Caco-2 (cell line): Measurements from ENCODE around the gene DSP. TPM values are rescaled to one million over a fixed set of nuclear protein-coding genes. Genes with fewer than 3 reads are reported as not detected.

Source experiments
- BruUV-seq: library from RNA; stranded (reverse); fragments of 400-500 nt; replicated peaks from 2 replicates; lab custom pipeline; 2021; lab: Mats Ljungman, UMichigan
- CTCF ChIA-PET: fragments of 300-600 bp; sonication (Branson Sonifier 250); formaldehyde crosslinking; loops from one replicate; lab custom pipeline; 2022; ENCODE audit warnings: antibody characterized with exemption; lab: Charles Lee
- POLR2A ChIA-PET: fragments of 300-600 bp; sonication (Branson Sonifier 250); formaldehyde crosslinking; loops from one replicate; lab custom pipeline; 2022; ENCODE audit warnings: antibody characterized with exemption; lab: Charles Lee
- DNase-seq, 2 experiments: peaks; one replicate each; pipeline versions ENCODE4 v3.0.0 to v3.0.0-alpha.2; 2020 to 2022
- H3K27me3 ChIP-seq: replicated peaks from 2 replicates; pipeline ENCODE4 v1.6.0; 2011; ENCODE audit warnings: low read length; ENCODE audit not compliant: control insufficient read depth, insufficient read depth
- H3K36me3 ChIP-seq: 2 replicates; pipeline ENCODE4 v1.5.1; 2011; ENCODE audit warnings: low read length; ENCODE audit not compliant: control insufficient read depth, insufficient read depth
- H3K4me1 ChIP-seq: fragments of 250-450 bp; sonication (Bioruptor Pico); 2 replicates; pipeline ENCODE4 v1.5.1; 2020; ENCODE audit warnings: mild to moderate bottlenecking
- H3K4me3 ChIP-seq: 2 replicates; pipeline ENCODE4 v1.5.1; 2011; ENCODE audit warnings: low read depth, mild to moderate bottlenecking, control low read depth, low read length
- H3K9me3 ChIP-seq: fragments of 250-450 bp; sonication (Bioruptor Pico); 2 replicates; pipeline ENCODE4 v1.5.1; 2020; ENCODE audit warnings: mild to moderate bottlenecking, moderate library complexity
- H3K27ac Mint-ChIP-seq: one replicate; pipeline ENCODE4 v1.8.0; 2022; ENCODE audit warnings: mixed read lengths; ENCODE audit not compliant: unreplicated experiment
- H3K27me3 Mint-ChIP-seq: one replicate; pipeline ENCODE4 v1.8.0; 2022; ENCODE audit warnings: mixed read lengths; ENCODE audit not compliant: insufficient read depth, unreplicated experiment
- H3K36me3 Mint-ChIP-seq: one replicate; pipeline ENCODE4 v1.8.0; 2022; ENCODE audit warnings: mild to moderate bottlenecking, mixed read lengths; ENCODE audit not compliant: insufficient read depth, unreplicated experiment
- H3K4me1 Mint-ChIP-seq: one replicate; pipeline ENCODE4 v1.8.0; 2022; ENCODE audit warnings: low read depth, mixed read lengths; ENCODE audit not compliant: unreplicated experiment
- H3K4me3 Mint-ChIP-seq: one replicate; pipeline ENCODE4 v1.8.0; 2022; ENCODE audit warnings: mild to moderate bottlenecking, moderate library complexity, mixed read lengths; ENCODE audit not compliant: unreplicated experiment
- H3K9me3 Mint-ChIP-seq: one replicate; pipeline ENCODE4 v1.8.0; 2022; ENCODE audit warnings: mixed read lengths; ENCODE audit not compliant: unreplicated experiment
- CTCF ChIP-seq, 2 experiments: fragments of 200-600 bp in 1 of 2; IDR thresholded peaks; 1 replicate in 1 of 2; 2 replicates in 1 of 2; pipeline versions ENCODE4 v1.5.1 to v1.8.0; 2011 to 2022; ENCODE audit warnings: antibody characterized with exemption in 1 of 2, control low read depth in 1 of 2, inconsistent platforms in 1 of 2, low read depth in 1 of 2, low read length in 1 of 2, mild to moderate bottlenecking in 1 of 2, moderate library complexity in 1 of 2; ENCODE audit not compliant: insufficient read depth in 1 of 2, severe bottlenecking in 1 of 2, unreplicated experiment in 1 of 2
- intact Hi-C: fragments of 100-400 bp; cut with micrococcal nuclease; formaldehyde crosslinking; loops from one replicate; pipeline ENCODE4 v1.10.0; 2022; ENCODE audit not compliant: unreplicated experiment
- total RNA-seq: library from RNA; stranded (reverse); gene quantifications from 2 replicates; pipeline ENCODE4 v1.2.3, GENCODE V29; 2022

The DSP gene
- total RNA-seq, 1 experiment from 2014 or later = 191 TPM

GRCh38 chr6:7502743-7503142 is 38.7 kb upstream of the DSP start:
- POLR2A ChIA-PET = no interaction called here
- no peak for DNase-seq
- Histone ChIP-seq H3K9me3 (no peaks in the 10 kb centered on the region), H3K4me3 (no peak overlapping the region), H3K36me3 (no peaks in the 10 kb centered on the region), H3K27me3 (no peaks in the 10 kb centered on the region), H3K4me1 (peaks cover 36% of the 10 kb centered on the region)
- Mint-ChIP-seq H3K27ac (peak overlapping the region; percentile 12), H3K4me3 (no peak overlapping the region), H3K9me3 (no peaks in the 10 kb centered on the region), H3K27me3 (no peaks in the 10 kb centered on the region), H3K36me3 (no peaks in the 10 kb centered on the region), H3K4me1 (peaks cover 24% of the 10 kb centered on the region)
- intact Hi-C loops = no loop called here
- no peak for TF ChIP-seq CTCF (IDR thresholded peaks at IDR 0.05; ENCODE audit: insufficient read depth in 1 of 2, low read depth in 1 of 2, low read length in 1 of 2, severe bottlenecking in 1 of 2, unreplicated experiment in 1 of 2)
- CTCF ChIA-PET = interaction anchor here (0.9 kb wide), 1 partner anchor 227 kb away, joined by 4 read pairs; no protein-coding TSS in a partner anchor
- no TSS peak for BruUV-seq

- H3K4me1 ChIP-seq = peaks cover 33% of the 10 kb centered on the region
- no peaks in the 10 kb centered on the region for H3K9me3 Mint-ChIP-seq
- peaks cover 21% of the 10 kb centered on the region for H3K4me1 Mint-ChIP-seq
- no peaks in the 10 kb centered on the region for H3K9me3 ChIP-seq
- TF ChIP-seq CTCF (IDR thresholded peaks at IDR 0.05; ENCODE audit: insufficient read depth in 1 of 2, low read depth in 1 of 2, low read length in 1 of 2, severe bottlenecking in 1 of 2, unreplicated experiment in 1 of 2) = no peak
- no peaks in the 10 kb centered on the region for H3K27me3 Mint-ChIP-seq
- intact Hi-C loops = no loop called here
- H3K4me3 Mint-ChIP-seq = no peak overlapping the region
- POLR2A ChIA-PET = no interaction called here
- H3K27ac Mint-ChIP-seq = peak overlapping the region; percentile 89
- no peak overlapping the region for H3K4me3 ChIP-seq
- CTCF ChIA-PET = no interaction called here
- BruUV-seq = no TSS peak
- H3K36me3 Mint-ChIP-seq = no peaks in the 10 kb centered on the region
- DNase-seq = no peak
- no peaks in the 10 kb centered on the region for H3K36me3 ChIP-seq
- H3K27me3 ChIP-seq = no peaks in the 10 kb centered on the region
Observed at GRCh38 chr6:7504041-7504440, 37.4 kb upstream of the DSP start.

- intact Hi-C loops = loop anchor here (5.0 kb wide), 1 partner anchor 37 kb away; the partner anchor contains the start of gene DSP
- peaks cover 17% of the 10 kb centered on the region for H3K4me1 Mint-ChIP-seq
- Histone ChIP-seq H3K27me3 (no peaks in the 10 kb centered on the region), H3K9me3 (no peaks in the 10 kb centered on the region), H3K4me1 (peaks cover 26% of the 10 kb centered on the region), H3K4me3 (no peak overlapping the region), H3K36me3 (no peaks in the 10 kb centered on the region)
- ChIA-PET POLR2A (interaction anchor here (0.8 to 1.2 kb wide), 3 partner anchors 36 to 61 kb away, joined by 3 to 4 read pairs (median 4); partner anchors contain the start of gene DSP), CTCF (no interaction called here)
- BruUV-seq = no TSS peak
- TF ChIP-seq CTCF (IDR thresholded peaks at IDR 0.05; ENCODE audit: insufficient read depth in 1 of 2, low read depth in 1 of 2, low read length in 1 of 2, severe bottlenecking in 1 of 2, unreplicated experiment in 1 of 2) = no peak
- no peaks in the 10 kb centered on the region for H3K9me3 Mint-ChIP-seq
- peak; percentile 76 to 86 for DNase-seq
- H3K36me3 Mint-ChIP-seq = no peaks in the 10 kb centered on the region
- H3K27me3 Mint-ChIP-seq = no peaks in the 10 kb centered on the region
- H3K27ac Mint-ChIP-seq = peak overlapping the region; percentile 89
- H3K4me3 Mint-ChIP-seq = peak overlapping the region; percentile 58
Observed at GRCh38 chr6:7505189-7505699, 36.2 kb upstream of the DSP start.
